ENCODE data around the gene TMEM31.
"Not testable (repeated sequence)": the region's sequence is repeated elsewhere in the genome, so short reads cannot be mapped to it uniquely, and the experiment has no call there.

TMEM31 gene

GRCh38 chrX:103758555-103758954 is 47.8 kb downstream of the TMEM31 start:
- no peaks in the 10 kb centered on the region for H3K9me2 ChIP-seq (ENCODE audit: low read depth, low read length)
- H4K20me1 ChIP-seq (ENCODE audit: insufficient read depth, low read length), result no peaks in the 10 kb centered on the region
- H3K4me3 ChIP-seq (ENCODE audit: low read depth, low read length, poor library complexity, severe bottlenecking), result no peak overlapping the region
- no peaks in the 10 kb centered on the region for H3K36me3 ChIP-seq (ENCODE audit: insufficient read depth, low read length)
- no peak overlapping the region for H3K9ac ChIP-seq (ENCODE audit: low read length)
- H3K27ac ChIP-seq (ENCODE audit: low read depth, low read length, poor library complexity, severe bottlenecking), result no peak overlapping the region
- TF ChIP-seq, protein P1, sequence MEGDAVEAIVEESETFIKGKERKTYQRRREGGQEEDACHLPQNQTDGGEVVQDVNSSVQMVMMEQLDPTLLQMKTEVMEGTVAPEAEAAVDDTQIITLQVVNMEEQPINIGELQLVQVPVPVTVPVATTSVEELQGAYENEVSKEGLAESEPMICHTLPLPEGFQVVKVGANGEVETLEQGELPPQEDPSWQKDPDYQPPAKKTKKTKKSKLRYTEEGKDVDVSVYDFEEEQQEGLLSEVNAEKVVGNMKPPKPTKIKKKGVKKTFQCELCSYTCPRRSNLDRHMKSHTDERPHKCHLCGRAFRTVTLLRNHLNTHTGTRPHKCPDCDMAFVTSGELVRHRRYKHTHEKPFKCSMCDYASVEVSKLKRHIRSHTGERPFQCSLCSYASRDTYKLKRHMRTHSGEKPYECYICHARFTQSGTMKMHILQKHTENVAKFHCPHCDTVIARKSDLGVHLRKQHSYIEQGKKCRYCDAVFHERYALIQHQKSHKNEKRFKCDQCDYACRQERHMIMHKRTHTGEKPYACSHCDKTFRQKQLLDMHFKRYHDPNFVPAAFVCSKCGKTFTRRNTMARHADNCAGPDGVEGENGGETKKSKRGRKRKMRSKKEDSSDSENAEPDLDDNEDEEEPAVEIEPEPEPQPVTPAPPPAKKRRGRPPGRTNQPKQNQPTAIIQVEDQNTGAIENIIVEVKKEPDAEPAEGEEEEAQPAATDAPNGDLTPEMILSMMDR (IDR thresholded peaks at IDR 0.05; ENCODE audit: low read length), result no peak
- no peaks in the 10 kb centered on the region for H3K79me2 ChIP-seq (ENCODE audit: insufficient read depth, low read length)
- no peaks in the 10 kb centered on the region for H3K27me3 ChIP-seq (ENCODE audit: insufficient read depth, low read length)
- no peaks in the 10 kb centered on the region for H3K4me1 ChIP-seq (ENCODE audit: insufficient read depth, low read length, severe bottlenecking)
- no peak overlapping the region for H2AFZ ChIP-seq (ENCODE audit: low read length)
- no peak overlapping the region for H3K4me2 ChIP-seq (ENCODE audit: low read length)
- H3K9me3 ChIP-seq (ENCODE audit: low read length), result no peaks in the 10 kb centered on the region
- no peaks in the 10 kb centered on the region for H3F3A ChIP-seq (ENCODE audit: insufficient read depth, low read length)

- not testable (repeated sequence) for H3K27ac ChIP-seq (ENCODE audit: low read depth, low read length, poor library complexity, severe bottlenecking); H3K9me3 ChIP-seq (ENCODE audit: low read length); H3K4me3 ChIP-seq (ENCODE audit: low read depth, low read length, poor library complexity, severe bottlenecking); H3F3A ChIP-seq (ENCODE audit: insufficient read depth, low read length); H2AFZ ChIP-seq (ENCODE audit: low read length); H3K36me3 ChIP-seq (ENCODE audit: insufficient read depth, low read length); H4K20me1 ChIP-seq (ENCODE audit: insufficient read depth, low read length); H3K79me2 ChIP-seq (ENCODE audit: insufficient read depth, low read length); H3K9ac ChIP-seq (ENCODE audit: low read length); H3K9me2 ChIP-seq (ENCODE audit: low read depth, low read length); H3K4me2 ChIP-seq (ENCODE audit: low read length); H3K27me3 ChIP-seq (ENCODE audit: insufficient read depth, low read length); H3K4me1 ChIP-seq (ENCODE audit: insufficient read depth, low read length, severe bottlenecking)
Observed at GRCh38 chrX:103763541-103763940, 52.8 kb downstream of the TMEM31 start.

Measured in OCI-LY1 (cell line).